NCI-H82 treated with DMSO at 0.1 percent for 48 hours (cell line): ENCODE results near the gene C11orf21.

Source experiments
- DNase-seq: peaks from one replicate; lab custom pipeline; 2025; ENCODE audit not compliant: unreplicated experiment; lab: John Stamatoyannopoulos, UW

C11orf21 gene

GRCh38 chr11:2262301-2263070 is 39.2 kb downstream of the C11orf21 start:
- no peak for DNase-seq

DNA sequence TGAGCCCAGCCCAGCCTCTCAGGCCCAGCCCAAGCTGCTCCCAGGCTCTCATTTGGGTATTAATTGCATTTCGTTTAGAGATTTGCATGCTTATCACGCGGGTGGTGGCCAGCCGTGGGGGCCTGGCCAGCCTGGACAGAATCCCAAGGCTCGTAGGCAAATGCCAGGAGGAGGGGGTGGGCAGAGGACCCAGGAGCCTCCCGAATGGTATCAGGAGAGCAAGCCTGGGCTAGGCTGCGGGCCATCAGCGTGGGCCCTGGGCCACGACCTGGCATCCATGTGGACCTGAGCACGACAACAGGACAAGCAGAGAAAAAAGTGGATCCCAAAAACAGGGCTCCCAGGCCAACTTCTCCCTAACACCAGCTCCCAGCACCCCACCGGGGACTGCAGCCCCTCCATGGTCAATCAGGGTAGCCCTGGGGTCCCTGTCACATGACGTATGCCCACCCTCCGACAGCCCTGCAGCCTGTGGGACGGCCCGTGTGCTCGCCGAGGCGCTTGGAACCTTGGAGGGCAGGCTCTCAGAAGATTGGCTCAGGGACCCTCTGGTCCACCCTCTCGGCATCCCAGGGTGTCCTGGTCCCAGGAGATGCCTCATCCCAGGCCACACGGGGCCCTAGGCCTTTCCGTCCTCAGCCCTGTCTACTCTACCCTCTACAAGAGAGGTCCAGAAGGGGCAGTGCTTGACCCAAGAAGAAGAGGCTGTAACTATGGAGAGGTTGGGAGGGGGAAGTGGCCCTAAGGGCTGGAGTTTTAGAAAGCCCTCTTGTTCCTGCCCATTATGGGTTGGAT is 40.1 kb downstream of the C11orf21 start:
- no peak for DNase-seq

- no peak for DNase-seq
Observed at GRCh38 chr11:2260491-2261364, 41.0 kb downstream of the C11orf21 start.

DNA sequence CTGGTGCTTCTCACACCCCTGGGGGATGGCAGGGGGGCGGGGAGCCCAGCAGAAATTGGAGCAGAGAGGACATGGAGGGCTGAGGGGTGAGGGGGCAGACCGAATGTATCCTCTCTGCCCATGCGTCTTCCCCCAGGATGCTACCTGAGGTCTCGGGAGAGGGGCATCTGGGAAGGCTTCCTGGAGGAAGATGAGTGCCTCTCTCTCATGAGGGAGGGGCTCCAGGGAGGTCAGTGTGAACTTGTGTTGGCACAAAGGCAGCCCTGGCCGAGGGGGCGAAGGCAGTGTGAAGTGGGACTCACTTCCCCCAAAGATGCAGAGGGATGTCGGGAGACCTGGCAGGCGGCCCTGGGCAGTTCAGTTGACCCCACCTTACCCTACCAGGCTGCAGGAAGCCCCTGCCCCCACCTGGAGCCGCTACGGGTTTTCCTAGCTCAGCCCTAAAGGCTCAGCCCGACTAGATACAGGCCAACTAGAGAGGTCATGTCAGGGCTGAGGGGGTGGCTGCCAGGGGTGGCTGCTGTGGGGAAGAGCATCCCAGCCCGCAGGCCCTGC is 41.7 kb downstream of the C11orf21 start:
- DNase-seq: no peak

- DNase-seq: no peak
Observed at GRCh38 chr11:2259466-2259830, 42.3 kb downstream of the C11orf21 start.

- no peak for DNase-seq
Observed at GRCh38 chr11:2258501-2259465, 42.9 kb downstream of the C11orf21 start.

- no peak for DNase-seq
Observed at GRCh38 chr11:2256951-2257700, 44.6 kb downstream of the C11orf21 start.

GRCh38 chr11:2256293-2256913 is 45.3 kb downstream of the C11orf21 start:
- DNase-seq: no peak

GRCh38 chr11:2252018-2252417 is 49.7 kb downstream of the C11orf21 start:
- DNase-seq: no peak

- no peak for DNase-seq
Observed at GRCh38 chr11:2251138-2251537, 50.6 kb downstream of the C11orf21 start.

GRCh38 chr11:2250485-2250884 is 51.2 kb downstream of the C11orf21 start:
- DNase-seq: no peak

- DNase-seq: no peak
Observed at GRCh38 chr11:2250041-2250440, 51.7 kb downstream of the C11orf21 start.

- no peak for DNase-seq
Observed at GRCh38 chr11:2249189-2249916, 52.4 kb downstream of the C11orf21 start.

DNA sequence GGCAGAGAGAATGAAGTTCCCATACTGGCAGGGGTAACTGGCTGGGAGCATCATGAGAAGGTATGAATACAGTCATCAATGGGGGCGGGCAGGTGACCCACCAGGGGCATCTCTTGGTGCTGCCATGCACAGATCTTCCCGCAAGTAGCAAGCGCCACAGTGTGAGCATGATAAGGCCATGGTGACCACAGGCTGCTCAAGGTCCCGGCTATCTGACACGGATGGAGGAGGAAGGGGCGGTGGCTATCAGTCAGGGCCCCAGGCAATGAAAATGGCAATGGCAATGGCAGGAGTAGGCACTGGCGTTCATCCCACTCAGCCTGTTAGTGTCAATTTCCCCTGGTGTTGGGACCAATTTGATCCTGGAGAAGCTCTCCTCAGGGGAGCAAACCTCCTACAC is 53.0 kb downstream of the C11orf21 start:
- DNase-seq: no peak

DNA sequence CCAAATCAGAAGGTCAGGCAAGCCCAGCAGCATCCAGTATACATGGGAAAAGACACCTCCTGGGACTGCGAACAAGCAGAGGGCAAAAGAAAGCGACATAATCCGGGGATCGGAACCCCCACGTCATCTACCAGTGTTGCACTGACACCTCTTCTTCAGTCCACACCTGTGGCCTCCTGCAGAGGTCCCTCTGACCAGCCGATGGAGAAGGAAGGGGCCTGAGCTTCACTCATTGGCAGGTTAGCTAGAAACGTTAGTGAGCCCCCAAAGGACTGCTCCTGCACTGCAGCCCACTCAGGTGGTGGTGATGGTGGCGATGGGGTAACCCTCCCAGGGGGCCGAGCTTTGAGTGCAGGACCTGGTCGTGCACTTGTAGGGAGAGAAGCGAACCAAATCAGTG is 53.5 kb downstream of the C11orf21 start:
- DNase-seq: no peak

- no peak for DNase-seq
Observed at GRCh38 chr11:2247496-2247895, 54.2 kb downstream of the C11orf21 start.
